ENCODE data around the gene JAKMIP1.

Gene JAKMIP1

GRCh38 chr4:6030679-6031078 lies 169.7 kb downstream of the JAKMIP1 start:
- no peak for DNase-seq

GRCh38 chr4:6029254-6029653 lies 171.1 kb downstream of the JAKMIP1 start:
- no peak for DNase-seq

- no peak for DNase-seq
Measured at GRCh38 chr4:6028168-6028567, 172.2 kb downstream of the JAKMIP1 start.

- no peak for DNase-seq
Measured at GRCh38 chr4:6027392-6027791, 173.0 kb downstream of the JAKMIP1 start.

GRCh38 chr4:6024313-6024960 lies 175.9 kb downstream of the JAKMIP1 start:
- no peak for DNase-seq

- DNase-seq, result no peak
Measured at GRCh38 chr4:6023731-6024130, 176.6 kb downstream of the JAKMIP1 start.

- no peak for DNase-seq
Measured at GRCh38 chr4:6022607-6023288, 177.6 kb downstream of the JAKMIP1 start.

- no peak for DNase-seq
Measured at GRCh38 chr4:6021831-6022606, 178.3 kb downstream of the JAKMIP1 start.

GRCh38 chr4:6020613-6021012 lies 179.7 kb downstream of the JAKMIP1 start:
- DNase-seq, result no peak

- peak; percentile 13 to 46 for DNase-seq
Measured at GRCh38 chr4:6019316-6020263, 180.8 kb downstream of the JAKMIP1 start.

GRCh38 chr4:6018331-6018730 lies 182.0 kb downstream of the JAKMIP1 start, which contains the start of gene C4orf50:
Gene C4orf50 (minus strand): TSS chr4:6018431.
- DNase-seq, result no peak

- DNase-seq, result no peak
Measured at GRCh38 chr4:6017800-6018199, 182.5 kb downstream of the JAKMIP1 start.

GRCh38 chr4:6017030-6017429 lies 183.3 kb downstream of the JAKMIP1 start:
- no peak for DNase-seq

- no peak for DNase-seq
Measured at GRCh38 chr4:6013564-6013963, 186.8 kb downstream of the JAKMIP1 start.

- DNase-seq, result no peak
Measured at GRCh38 chr4:6012200-6012599, 188.1 kb downstream of the JAKMIP1 start.

- no peak for DNase-seq
Measured at GRCh38 chr4:6011686-6012085, 188.7 kb downstream of the JAKMIP1 start.

- DNase-seq, result no peak
Measured at GRCh38 chr4:6011271-6011671, 189.1 kb downstream of the JAKMIP1 start.

- DNase-seq, result no peak
Measured at GRCh38 chr4:6010789-6011188, 189.6 kb downstream of the JAKMIP1 start.

- DNase-seq, result no peak
Measured at GRCh38 chr4:6009452-6009851, 190.9 kb downstream of the JAKMIP1 start.

GRCh38 chr4:6008766-6009385 lies 191.5 kb downstream of the JAKMIP1 start:
- no peak for DNase-seq

- no peak for DNase-seq
Measured at GRCh38 chr4:6008092-6008551, 192.2 kb downstream of the JAKMIP1 start.

GRCh38 chr4:6005175-6005574 lies 195.2 kb downstream of the JAKMIP1 start:
- DNase-seq, result no peak

Measured in SW 1271 (cell line).